Peyer's patch (tissue), 4 donors: ENCODE results near the gene STOM.

Experiments used
- POLR2A ChIP-seq, 2 donors: fragments of 450-650 bp; IDR thresholded peaks; one replicate each; pipeline ENCODE4 v1.5.1; 2017; ENCODE audit warnings: antibody characterized with exemption in 2 of 2, mild to moderate bottlenecking in 2 of 2, moderate library complexity in 2 of 2
- TF ChIP-seq, protein P1 (sequence below), 6 experiments: fragments of 450-650 bp in 4 of 6; fragments of 200-600 bp in 2 of 6; sonication (generic) in 1 of 6; IDR thresholded peaks; one replicate each; pipeline ENCODE4 v1.5.1; 2017 to 2019; ENCODE audit warnings: antibody characterized with exemption in 6 of 6, mild to moderate bottlenecking in 3 of 6, moderate library complexity in 1 of 6

DNA sequence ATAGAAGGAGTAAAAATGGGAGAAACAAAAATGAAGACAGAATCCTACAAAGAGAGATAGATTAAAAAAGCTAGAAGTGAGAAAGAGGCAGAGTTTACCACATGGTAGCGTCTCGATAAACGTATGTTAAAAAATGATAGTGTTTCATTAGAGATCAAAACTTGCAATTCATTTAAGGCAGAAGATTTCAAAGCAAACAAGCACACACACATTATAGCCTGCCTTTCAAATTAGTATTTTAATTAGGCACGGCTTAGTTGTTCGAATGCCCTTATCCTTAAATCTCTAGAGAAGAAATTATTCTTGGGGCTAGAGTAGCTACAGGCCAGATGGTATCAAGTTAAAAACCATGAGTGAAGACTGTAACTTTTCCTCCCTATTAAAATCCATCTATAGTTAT is 6.0 kb downstream of the STOM start:
- TF ChIP-seq POLR2A (IDR thresholded peaks at IDR 0.05): no peak
- TF ChIP-seq, protein P1, sequence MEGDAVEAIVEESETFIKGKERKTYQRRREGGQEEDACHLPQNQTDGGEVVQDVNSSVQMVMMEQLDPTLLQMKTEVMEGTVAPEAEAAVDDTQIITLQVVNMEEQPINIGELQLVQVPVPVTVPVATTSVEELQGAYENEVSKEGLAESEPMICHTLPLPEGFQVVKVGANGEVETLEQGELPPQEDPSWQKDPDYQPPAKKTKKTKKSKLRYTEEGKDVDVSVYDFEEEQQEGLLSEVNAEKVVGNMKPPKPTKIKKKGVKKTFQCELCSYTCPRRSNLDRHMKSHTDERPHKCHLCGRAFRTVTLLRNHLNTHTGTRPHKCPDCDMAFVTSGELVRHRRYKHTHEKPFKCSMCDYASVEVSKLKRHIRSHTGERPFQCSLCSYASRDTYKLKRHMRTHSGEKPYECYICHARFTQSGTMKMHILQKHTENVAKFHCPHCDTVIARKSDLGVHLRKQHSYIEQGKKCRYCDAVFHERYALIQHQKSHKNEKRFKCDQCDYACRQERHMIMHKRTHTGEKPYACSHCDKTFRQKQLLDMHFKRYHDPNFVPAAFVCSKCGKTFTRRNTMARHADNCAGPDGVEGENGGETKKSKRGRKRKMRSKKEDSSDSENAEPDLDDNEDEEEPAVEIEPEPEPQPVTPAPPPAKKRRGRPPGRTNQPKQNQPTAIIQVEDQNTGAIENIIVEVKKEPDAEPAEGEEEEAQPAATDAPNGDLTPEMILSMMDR (IDR thresholded peaks at IDR 0.05): no peak
